HG03159 (cell line): ENCODE results near the gene DMRTA1.
A peak's percentile ranks its signal among the peaks of the same experiment; 100 is the strongest.
"Not testable (repeated sequence)": the region's sequence is repeated elsewhere in the genome, so short reads cannot be mapped to it uniquely, and the experiment has no call there.

Experiments used
- ATAC-seq: cut with Tn5 transposase; IDR thresholded peaks from one replicate; pipeline ENCODE4 v1.9.1; 2021; ENCODE audit warnings: mild to moderate bottlenecking, moderate library complexity; ENCODE audit not compliant: unreplicated experiment

DMRTA1 gene

GRCh38 chr9:22446589-22446949, at the start of gene DMRTA1:
TSS of gene DMRTA1 (plus strand) at chr9:22446824. CDS start at chr9:22447066, 242 bp downstream.
- peak; percentile 28 for ATAC-seq

- no peak for ATAC-seq
Observed at GRCh38 chr9:22401671-22402070, 45.0 kb upstream of the DMRTA1 start.

GRCh38 chr9:22405869-22406659, 40.6 kb upstream of the DMRTA1 start:
- no peak for ATAC-seq

- ATAC-seq, result no peak
Observed at GRCh38 chr9:22413884-22414283, 32.7 kb upstream of the DMRTA1 start.

GRCh38 chr9:22415941-22416691, 30.5 kb upstream of the DMRTA1 start:
- no peak for ATAC-seq

- ATAC-seq, result no peak
Observed at GRCh38 chr9:22416692-22417060, 29.9 kb upstream of the DMRTA1 start.

- ATAC-seq, result no peak
Observed at GRCh38 chr9:22423566-22423965, 23.1 kb upstream of the DMRTA1 start.

- no peak for ATAC-seq
Observed at GRCh38 chr9:22424616-22425015, 22.0 kb upstream of the DMRTA1 start.

- no peak for ATAC-seq
Observed at GRCh38 chr9:22425551-22425950, 21.1 kb upstream of the DMRTA1 start.

- ATAC-seq, result no peak
Observed at GRCh38 chr9:22427226-22427880, 19.3 kb upstream of the DMRTA1 start.

- no peak for ATAC-seq
Observed at GRCh38 chr9:22433691-22434090, 12.9 kb upstream of the DMRTA1 start.

- ATAC-seq, result not testable (repeated sequence)
Observed at GRCh38 chr9:22435252-22435651, 11.4 kb upstream of the DMRTA1 start.

GRCh38 chr9:22437461-22438067, 9.1 kb upstream of the DMRTA1 start:
- ATAC-seq, result not testable (repeated sequence)

GRCh38 chr9:22440841-22441240, 5.8 kb upstream of the DMRTA1 start:
- no peak for ATAC-seq

- ATAC-seq, result peak; percentile 85
Observed at GRCh38 chr9:22446950-22447617, 460 bp downstream of the DMRTA1 start.

GRCh38 chr9:22447618-22448305, 1.1 kb downstream of the DMRTA1 start:
- ATAC-seq, result no peak

- no peak for ATAC-seq
Observed at GRCh38 chr9:22449719-22450118, 3.1 kb downstream of the DMRTA1 start.

- ATAC-seq, result peak; percentile 75
Observed at GRCh38 chr9:22452415-22453010, 5.9 kb downstream of the DMRTA1 start.

GRCh38 chr9:22454016-22454415, 7.4 kb downstream of the DMRTA1 start:
- no peak for ATAC-seq

- no peak for ATAC-seq
Observed at GRCh38 chr9:22455181-22455580, 8.6 kb downstream of the DMRTA1 start.
